ENCODE results near the gene MAGED2. TPM values are rescaled to one million over a fixed set of nuclear protein-coding genes. Genes with fewer than 3 reads are reported as not detected.
"Not testable (repeated sequence)": the region's sequence is repeated elsewhere in the genome, so short reads cannot be mapped to it uniquely, and the experiment has no call there.

MAGED2 gene
- total and polyA plus RNA-seq, 2 experiments from 2014 or later: 509 to 612 TPM

DNA sequence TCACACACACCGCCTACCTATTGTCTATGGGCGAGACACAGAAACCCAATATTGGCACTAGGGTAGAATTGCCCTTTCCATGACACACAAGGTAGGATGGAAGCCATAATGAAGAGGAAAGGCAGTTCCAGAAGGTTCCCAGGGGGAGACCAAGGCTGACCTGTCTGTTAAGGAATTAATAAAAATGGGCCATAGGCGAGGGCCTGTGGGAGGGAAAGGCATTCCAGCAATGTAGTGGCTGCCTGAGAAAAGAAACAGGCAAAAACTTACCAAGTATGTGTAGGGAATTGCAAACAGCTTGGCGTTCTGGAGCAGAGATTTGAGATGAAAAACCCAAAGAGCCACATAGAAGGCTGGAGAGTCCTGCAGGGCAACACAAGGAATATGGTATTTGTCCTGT lies 19.1 kb downstream of the MAGED2 start:
- Histone ChIP-seq H3K36me3 (replicated peaks; ENCODE audit: insufficient read depth, low read depth) (no peaks in the 10 kb centered on the region), H3K9me2 (replicated peaks; ENCODE audit: insufficient read depth) (no peaks in the 10 kb centered on the region), H4K20me1 (ENCODE audit: insufficient read depth, poor library complexity, severe bottlenecking) (no peaks in the 10 kb centered on the region), H2AFZ (no peak overlapping the region), H3K9me3 (ENCODE audit: low read depth) (no peaks in the 10 kb centered on the region), H3K27me3 (no peaks in the 10 kb centered on the region), H3K79me2 (no peaks in the 10 kb centered on the region), H3K4me1 (ENCODE audit: insufficient read depth) (no peaks in the 10 kb centered on the region), H3K4me2 (no peak overlapping the region), H3K4me3 (no peak overlapping the region), H3K27ac (no peak overlapping the region)
- 58% methylated on average over 4 of the region's 4 CpGs for WGBS (ENCODE audit: low lambda C conversion rate, missing lambda C conversion rate)
- DNase-seq (ENCODE audit: low spot score): no peak
- no peak for TF ChIP-seq CTCF (IDR thresholded peaks at IDR 0.05; ENCODE audit: poor library complexity)
- TF ChIP-seq EZH2phosphoT487 (IDR thresholded peaks at IDR 0.05; ENCODE audit: low read depth, severe bottlenecking, unreplicated experiment): no peak
- TF ChIP-seq EZH2 (IDR thresholded peaks at IDR 0.05; ENCODE audit: borderline replicate concordance): no peak

DNA sequence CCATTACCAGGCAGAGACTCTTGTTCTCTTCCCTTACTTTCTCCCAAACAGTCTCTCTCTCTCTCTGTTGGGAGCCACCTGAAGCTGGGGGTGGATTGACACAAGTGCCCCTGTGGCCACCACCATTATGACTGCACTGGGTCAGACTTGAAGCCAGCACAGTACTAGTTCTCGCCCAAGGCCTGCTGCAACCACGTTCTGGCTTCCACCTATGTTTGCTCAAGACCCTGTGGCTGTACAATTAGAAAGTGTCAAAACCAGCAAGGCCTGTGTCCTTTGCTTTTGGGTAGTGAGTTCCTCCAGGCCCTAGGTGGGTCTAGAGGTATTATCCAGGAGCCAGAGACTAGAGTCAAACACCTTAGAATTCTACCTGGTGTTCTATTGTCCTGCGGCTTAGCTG lies 31.0 kb downstream of the MAGED2 start:
- no peak for TF ChIP-seq EZH2 (IDR thresholded peaks at IDR 0.05; ENCODE audit: borderline replicate concordance)
- no peak for TF ChIP-seq CTCF (IDR thresholded peaks at IDR 0.05; ENCODE audit: poor library complexity)
- TF ChIP-seq EZH2phosphoT487 (IDR thresholded peaks at IDR 0.05; ENCODE audit: low read depth, severe bottlenecking, unreplicated experiment): no peak
- Histone ChIP-seq H3K79me2 (no peaks in the 10 kb centered on the region), H3K36me3 (replicated peaks; ENCODE audit: insufficient read depth, low read depth) (no peaks in the 10 kb centered on the region), H3K9me2 (replicated peaks; ENCODE audit: insufficient read depth) (no peaks in the 10 kb centered on the region), H3K4me1 (ENCODE audit: insufficient read depth) (peaks cover 6% of the 10 kb centered on the region), H3K27me3 (no peaks in the 10 kb centered on the region), H4K20me1 (ENCODE audit: insufficient read depth, poor library complexity, severe bottlenecking) (no peaks in the 10 kb centered on the region), H3K27ac (no peak overlapping the region), H3K4me3 (no peak overlapping the region), H3K4me2 (no peak overlapping the region), H3K9me3 (ENCODE audit: low read depth) (no peaks in the 10 kb centered on the region), H2AFZ (no peak overlapping the region)
- whole genome bisulfite sequencing (ENCODE audit: low lambda C conversion rate, missing lambda C conversion rate): 70% methylated on average over 3 of the region's 3 CpGs
- no peak for DNase-seq (ENCODE audit: low spot score)

DNA sequence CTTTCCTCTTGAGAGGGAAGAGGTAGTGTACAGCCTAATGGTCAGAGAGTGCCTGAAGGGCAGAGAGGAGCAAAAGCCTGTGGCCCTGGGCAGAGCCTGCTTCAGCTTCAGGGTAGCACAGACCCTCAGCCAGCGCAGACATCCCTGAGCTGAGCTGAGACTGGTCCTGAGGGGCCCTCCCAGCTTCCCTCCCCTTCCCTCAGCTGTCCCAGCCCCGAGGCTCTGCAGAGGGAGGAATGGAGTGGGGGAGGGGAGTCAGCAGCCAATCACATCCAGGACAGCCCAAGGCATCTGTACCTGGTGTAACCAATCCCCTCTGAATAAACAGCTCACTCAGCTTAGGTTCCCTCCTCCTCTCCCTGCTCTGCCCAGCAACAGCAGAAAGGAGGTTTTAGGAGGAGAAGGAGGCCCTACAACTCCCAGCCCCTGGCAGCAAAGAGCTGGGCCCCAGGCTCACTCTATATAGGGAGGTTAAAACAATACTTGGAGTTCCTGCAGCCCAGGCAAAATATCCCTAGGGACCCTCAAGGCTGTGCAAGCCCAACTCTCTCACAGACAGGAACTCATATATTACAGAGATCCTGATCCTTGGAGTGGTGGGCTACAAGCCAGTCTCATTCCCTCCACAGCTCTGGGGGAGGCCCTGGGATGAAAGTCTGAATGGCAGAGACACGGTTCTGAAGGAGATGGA lies 33.8 kb downstream of the MAGED2 start:
- H3K9me2 ChIP-seq (replicated peaks; ENCODE audit: insufficient read depth); H3K79me2 ChIP-seq; H3K9me3 ChIP-seq (ENCODE audit: low read depth); H3K4me1 ChIP-seq (ENCODE audit: insufficient read depth); H3K27me3 ChIP-seq; H4K20me1 ChIP-seq (ENCODE audit: insufficient read depth, poor library complexity, severe bottlenecking); H3K36me3 ChIP-seq (replicated peaks; ENCODE audit: insufficient read depth, low read depth); H3K4me3 ChIP-seq; H2AFZ ChIP-seq: not testable (repeated sequence)
- Histone ChIP-seq H3K27ac (peak overlapping the region; percentile 79), H3K4me2 (peak overlapping the region; percentile 37)
- 24% methylated on average over 3 of the region's 3 CpGs for WGBS (ENCODE audit: low lambda C conversion rate, missing lambda C conversion rate)
- peak; percentile 23 for DNase-seq (ENCODE audit: low spot score)

GRCh38 chrX:54842607-54843006 lies 35.1 kb downstream of the MAGED2 start:
- no peak overlapping the region for H3K4me3 ChIP-seq
- H3K9me2 ChIP-seq (replicated peaks; ENCODE audit: insufficient read depth): no peaks in the 10 kb centered on the region
- no peaks in the 10 kb centered on the region for H3K36me3 ChIP-seq (replicated peaks; ENCODE audit: insufficient read depth, low read depth)
- H3K79me2 ChIP-seq: no peaks in the 10 kb centered on the region
- 60% methylated on average over 1 of the region's 1 CpG for WGBS (ENCODE audit: low lambda C conversion rate, missing lambda C conversion rate)
- H2AFZ ChIP-seq: no peak overlapping the region
- no peak overlapping the region for H3K4me2 ChIP-seq
- no peaks in the 10 kb centered on the region for H4K20me1 ChIP-seq (ENCODE audit: insufficient read depth, poor library complexity, severe bottlenecking)
- H3K27me3 ChIP-seq: no peaks in the 10 kb centered on the region
- DNase-seq (ENCODE audit: low spot score): no peak
- TF ChIP-seq CTCF (IDR thresholded peaks at IDR 0.05; ENCODE audit: poor library complexity) (no peak), EZH2phosphoT487 (IDR thresholded peaks at IDR 0.05; ENCODE audit: low read depth, severe bottlenecking, unreplicated experiment) (no peak), EZH2 (IDR thresholded peaks at IDR 0.05; ENCODE audit: borderline replicate concordance) (no peak)
- peaks cover 6% of the 10 kb centered on the region for H3K4me1 ChIP-seq (ENCODE audit: insufficient read depth)
- H3K27ac ChIP-seq: no peak overlapping the region
- no peaks in the 10 kb centered on the region for H3K9me3 ChIP-seq (ENCODE audit: low read depth)

All from hepatocyte (in vitro differentiated cells).